Activated CD4-positive, alpha-beta memory T cell treated with anti-CD3 and anti-CD28 coated beads, Interleukin-2, amount 10 ng/mL, durations not matched to agents 7 days and 5 days (primary cell): ENCODE measurements around the gene TOGARAM2. TPM values are rescaled to one million over a fixed set of nuclear protein-coding genes. Genes with fewer than 3 reads are reported as not detected.

Experiments used
- CTCF ChIA-PET: fragments of 350-600 bp; sonication (Branson Sonifier 250); formaldehyde crosslinking; loops from one replicate; lab custom pipeline; 2021; ENCODE audit warnings: antibody characterized with exemption, inconsistent platforms; lab: Charles Lee
- POLR2A ChIA-PET: fragments of 350-600 bp; sonication (Branson Sonifier 250); formaldehyde crosslinking; loops from one replicate; lab custom pipeline; 2021; ENCODE audit warnings: antibody characterized with exemption; lab: Charles Lee
- DNase-seq: peaks from one replicate; pipeline ENCODE4 v3.0.0-alpha.2; 2020
- H3K27ac Mint-ChIP-seq: one replicate; pipeline ENCODE4 v1.8.0; 2021; ENCODE audit warnings: mild to moderate bottlenecking, mixed read lengths
- H3K27me3 Mint-ChIP-seq: one replicate; pipeline ENCODE4 v1.8.0; 2021; ENCODE audit warnings: mixed read lengths
- H3K36me3 Mint-ChIP-seq: one replicate; pipeline ENCODE4 v1.8.0; 2021; ENCODE audit warnings: low read depth, mixed read lengths
- H3K4me1 Mint-ChIP-seq: one replicate; pipeline ENCODE4 v1.8.0; 2021; ENCODE audit warnings: mixed read lengths
- H3K4me3 Mint-ChIP-seq: one replicate; pipeline ENCODE4 v1.8.0; 2021; ENCODE audit warnings: mild to moderate bottlenecking, mixed read lengths
- H3K9me3 Mint-ChIP-seq: one replicate; pipeline ENCODE4 v1.8.0; 2021; ENCODE audit warnings: mixed read lengths
- total RNA-seq, 2 experiments: library from RNA; stranded (reverse); gene quantifications; one replicate each; pipeline ENCODE4 v1.2.3, GENCODE V29; 2021

Gene TOGARAM2
- total RNA-seq, 2 experiments from 2014 or later, result 8.9 to 10.3 TPM

GRCh38 chr2:29017716-29018435 lies 36.8 kb downstream of the TOGARAM2 start:
- no peak for DNase-seq
- no peak overlapping the region for H3K4me3 Mint-ChIP-seq
- H3K27me3 Mint-ChIP-seq, result no peaks in the 10 kb centered on the region
- POLR2A ChIA-PET, result interaction anchor here (1.0 to 3.7 kb wide), 2 partner anchors 35 to 98 kb away, joined by 3 to 60 read pairs; partner anchors contain the start of gene CLIP4
- peak overlapping the region; percentile 29 for H3K27ac Mint-ChIP-seq
- peaks cover 54% of the 10 kb centered on the region for H3K4me1 Mint-ChIP-seq
- H3K36me3 Mint-ChIP-seq, result peaks cover 27% of the 10 kb centered on the region
- CTCF ChIA-PET, result no interaction called here
- no peaks in the 10 kb centered on the region for H3K9me3 Mint-ChIP-seq

DNA sequence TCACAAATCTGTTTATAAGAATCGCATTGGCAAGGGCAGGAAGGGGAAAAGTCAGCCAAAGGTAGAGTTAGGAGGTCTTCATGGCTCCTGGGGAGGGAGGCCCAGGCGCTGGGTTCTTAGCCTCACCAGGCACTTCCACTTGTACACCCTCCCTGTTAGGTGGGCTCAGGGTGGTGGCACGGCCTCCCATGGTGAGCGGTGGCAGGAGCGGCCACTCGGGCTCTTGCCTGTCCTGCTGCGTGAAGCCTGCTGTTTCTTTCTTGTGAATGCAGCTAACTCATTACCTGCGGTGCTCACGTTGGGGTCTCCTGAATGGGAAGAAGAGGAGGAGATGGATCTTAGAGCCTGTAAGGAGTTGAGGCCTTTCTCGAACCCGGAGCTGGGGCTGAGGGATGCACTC lies 40.8 kb downstream of the TOGARAM2 start:
- peaks cover 29% of the 10 kb centered on the region for H3K36me3 Mint-ChIP-seq
- no peaks in the 10 kb centered on the region for H3K27me3 Mint-ChIP-seq
- no peak for DNase-seq
- H3K4me3 Mint-ChIP-seq, result no peak overlapping the region
- no peak overlapping the region for H3K27ac Mint-ChIP-seq
- H3K9me3 Mint-ChIP-seq, result no peaks in the 10 kb centered on the region
- ChIA-PET CTCF (no interaction called here), POLR2A (no interaction called here)
- H3K4me1 Mint-ChIP-seq, result peaks cover 15% of the 10 kb centered on the region

GRCh38 chr2:29022679-29023078 lies 41.6 kb downstream of the TOGARAM2 start:
- Mint-ChIP-seq H3K36me3 (peaks cover 34% of the 10 kb centered on the region), H3K4me3 (no peak overlapping the region), H3K9me3 (no peaks in the 10 kb centered on the region), H3K4me1 (peaks cover 13% of the 10 kb centered on the region), H3K27ac (no peak overlapping the region), H3K27me3 (no peaks in the 10 kb centered on the region)
- POLR2A ChIA-PET, result no interaction called here
- CTCF ChIA-PET, result no interaction called here
- no peak for DNase-seq

DNA sequence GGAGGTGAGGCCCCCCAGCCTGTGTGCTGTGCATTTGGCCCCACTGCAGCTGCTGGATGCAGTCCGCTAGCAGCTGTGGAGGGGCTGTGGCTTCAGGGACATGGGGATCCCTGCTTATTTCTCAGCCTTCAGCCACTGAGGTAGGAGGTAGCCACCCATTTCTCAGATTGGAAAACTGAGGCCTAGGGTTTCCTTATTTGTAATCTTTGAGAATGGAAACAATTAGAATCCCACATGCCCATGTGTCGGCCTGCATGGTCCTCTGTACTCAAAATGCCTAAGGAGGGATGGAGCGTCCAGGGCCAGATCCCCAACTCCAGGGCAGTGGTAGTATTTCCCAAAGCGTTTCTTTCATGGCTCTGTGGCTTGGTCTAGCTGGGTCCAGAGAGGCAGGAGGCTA lies 42.1 kb downstream of the TOGARAM2 start:
- POLR2A ChIA-PET, result no interaction called here
- CTCF ChIA-PET, result no interaction called here
- H3K27ac Mint-ChIP-seq, result no peak overlapping the region
- no peaks in the 10 kb centered on the region for H3K27me3 Mint-ChIP-seq
- H3K9me3 Mint-ChIP-seq, result no peaks in the 10 kb centered on the region
- peaks cover 30% of the 10 kb centered on the region for H3K36me3 Mint-ChIP-seq
- no peak for DNase-seq
- H3K4me1 Mint-ChIP-seq, result peaks cover 10% of the 10 kb centered on the region
- no peak overlapping the region for H3K4me3 Mint-ChIP-seq

GRCh38 chr2:29024882-29025430 lies 43.9 kb downstream of the TOGARAM2 start:
- peaks cover 28% of the 10 kb centered on the region for H3K36me3 Mint-ChIP-seq
- DNase-seq, result no peak
- no peak overlapping the region for H3K4me3 Mint-ChIP-seq
- no peak overlapping the region for H3K27ac Mint-ChIP-seq
- H3K27me3 Mint-ChIP-seq, result no peaks in the 10 kb centered on the region
- peaks cover 3% of the 10 kb centered on the region for H3K4me1 Mint-ChIP-seq
- ChIA-PET POLR2A (interaction anchor here (1.6 to 3.3 kb wide), 2 partner anchors 10 to 13 kb away, joined by 5 to 15 read pairs; no protein-coding TSS in a partner anchor), CTCF (interaction anchor here (1.8 kb wide), 1 partner anchor 9 kb away, joined by 7 read pairs; no protein-coding TSS in a partner anchor)
- no peaks in the 10 kb centered on the region for H3K9me3 Mint-ChIP-seq

- Mint-ChIP-seq H3K4me3 (no peak overlapping the region), H3K27ac (no peak overlapping the region), H3K36me3 (peaks cover 22% of the 10 kb centered on the region), H3K27me3 (no peaks in the 10 kb centered on the region), H3K4me1 (no peaks in the 10 kb centered on the region), H3K9me3 (no peaks in the 10 kb centered on the region)
- CTCF ChIA-PET, result interaction anchor here (1.8 kb wide), 1 partner anchor 10 kb away, joined by 7 read pairs; no protein-coding TSS in a partner anchor
- no peak for DNase-seq
- POLR2A ChIA-PET, result interaction anchor here (1.6 to 3.3 kb wide), 2 partner anchors 11 to 13 kb away, joined by 5 to 15 read pairs; no protein-coding TSS in a partner anchor
These were observed 44.6 kb downstream of the TOGARAM2 start for GRCh38 chr2:29025711-29026110.

- CTCF ChIA-PET, result no interaction called here
- DNase-seq, result no peak
- H3K27me3 Mint-ChIP-seq, result no peaks in the 10 kb centered on the region
- H3K36me3 Mint-ChIP-seq, result peaks cover 37% of the 10 kb centered on the region
- H3K4me3 Mint-ChIP-seq, result no peak overlapping the region
- H3K9me3 Mint-ChIP-seq, result no peaks in the 10 kb centered on the region
- POLR2A ChIA-PET, result no interaction called here
- no peak overlapping the region for H3K27ac Mint-ChIP-seq
- H3K4me1 Mint-ChIP-seq, result peaks cover 27% of the 10 kb centered on the region
These were observed 49.9 kb downstream of the TOGARAM2 start for GRCh38 chr2:29031046-29031445.

DNA sequence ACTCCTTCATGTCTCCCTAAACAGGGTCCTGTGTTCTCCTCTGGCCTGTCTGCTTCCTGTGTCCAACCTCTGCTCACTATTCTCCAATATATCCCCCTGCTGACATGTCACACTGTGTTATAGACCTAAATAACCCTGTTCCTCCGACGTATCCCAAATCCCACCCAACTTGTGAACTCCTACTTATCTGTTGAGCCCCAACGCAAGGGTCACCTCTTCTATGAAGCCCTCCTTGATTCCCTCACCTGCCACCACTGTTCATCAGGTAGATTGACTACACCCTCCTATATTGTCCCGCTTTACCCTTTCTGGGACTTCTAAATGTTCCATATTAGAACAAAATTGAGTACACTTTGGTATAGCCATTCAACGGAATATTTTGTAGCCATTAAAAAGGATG lies 51.1 kb downstream of the TOGARAM2 start:
- Mint-ChIP-seq H3K27me3 (no peaks in the 10 kb centered on the region), H3K4me1 (peaks cover 28% of the 10 kb centered on the region), H3K27ac (no peak overlapping the region), H3K4me3 (no peak overlapping the region), H3K36me3 (peaks cover 42% of the 10 kb centered on the region), H3K9me3 (no peaks in the 10 kb centered on the region)
- ChIA-PET CTCF (no interaction called here), POLR2A (interaction anchor here (5.2 kb wide), 1 partner anchor 21 kb away, joined by 19 read pairs; no protein-coding TSS in a partner anchor)
- DNase-seq, result no peak

- Mint-ChIP-seq H3K4me1 (peaks cover 28% of the 10 kb centered on the region), H3K27ac (no peak overlapping the region), H3K9me3 (no peaks in the 10 kb centered on the region), H3K4me3 (no peak overlapping the region), H3K36me3 (peaks cover 38% of the 10 kb centered on the region), H3K27me3 (no peaks in the 10 kb centered on the region)
- CTCF ChIA-PET, result interaction anchor here (2.2 kb wide), 1 partner anchor 18 kb away, joined by 8 read pairs; no protein-coding TSS in a partner anchor
- no peak for DNase-seq
- POLR2A ChIA-PET, result interaction anchor here (2.0 to 5.2 kb wide), 2 partner anchors 18 to 22 kb away, joined by 10 to 19 read pairs; no protein-coding TSS in a partner anchor
These were observed 52.1 kb downstream of the TOGARAM2 start for GRCh38 chr2:29033172-29033571.

- CTCF ChIA-PET, result interaction anchor here (2.2 kb wide), 1 partner anchor 18 kb away, joined by 8 read pairs; no protein-coding TSS in a partner anchor
- H3K27me3 Mint-ChIP-seq, result no peaks in the 10 kb centered on the region
These were observed 52.6 kb downstream of the TOGARAM2 start for GRCh38 chr2:29033656-29034055.

DNA sequence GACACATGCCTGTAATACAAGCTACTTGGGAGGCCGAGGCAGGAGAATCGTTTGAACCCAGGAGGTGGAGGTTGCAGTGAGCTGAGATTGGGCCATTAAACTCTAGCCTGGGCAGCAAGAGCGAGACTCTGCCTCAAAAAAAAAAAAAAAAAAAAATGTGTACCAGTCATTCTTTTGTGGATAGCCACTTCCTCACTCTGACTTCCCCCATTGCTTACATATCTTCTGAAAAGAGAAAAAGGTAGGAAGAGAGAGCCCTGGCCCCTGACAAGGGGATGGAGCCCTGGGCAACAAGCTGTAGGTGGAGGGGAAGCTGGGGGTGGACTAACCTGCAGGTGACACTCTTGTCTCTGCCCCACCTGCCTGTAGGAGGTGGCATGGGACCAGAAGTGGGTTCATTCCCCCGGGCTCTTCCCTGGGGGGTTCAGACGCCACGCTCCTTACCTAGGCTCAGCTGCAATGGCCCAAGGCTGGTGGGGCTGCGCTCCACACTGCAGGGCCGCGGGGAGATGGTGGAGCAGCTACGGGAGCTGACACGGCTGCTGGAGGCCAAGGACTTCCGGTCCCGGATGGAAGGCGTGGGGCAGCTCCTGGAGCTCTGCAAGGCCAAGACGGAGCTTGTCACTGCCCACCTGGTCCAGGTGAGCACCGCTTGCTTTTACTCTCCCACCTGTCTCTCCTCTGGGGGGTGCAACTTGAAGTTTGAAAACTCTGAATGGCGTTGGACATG lies 54.1 kb downstream of the TOGARAM2 start:
- Mint-ChIP-seq H3K36me3 (peaks cover 32% of the 10 kb centered on the region), H3K4me1 (peaks cover 28% of the 10 kb centered on the region), H3K4me3 (no peak overlapping the region), H3K27ac (no peak overlapping the region), H3K9me3 (no peaks in the 10 kb centered on the region), H3K27me3 (no peaks in the 10 kb centered on the region)
- ChIA-PET CTCF (interaction anchor here (0.6 to 2.2 kb wide), 5 partner anchors 20 to 474 kb away, joined by 3 to 8 read pairs (median 3); no protein-coding TSS in a partner anchor), POLR2A (interaction anchor here (1.2 to 5.2 kb wide), 3 partner anchors 20 to 35 kb away, joined by 3 to 19 read pairs (median 6); no protein-coding TSS in a partner anchor)
- no peak for DNase-seq

More at GRCh38 chr2:29033656-29034055, 52.6 kb downstream of the TOGARAM2 start:
- POLR2A ChIA-PET, result interaction anchor here (2.0 to 5.2 kb wide), 2 partner anchors 19 to 22 kb away, joined by 10 to 19 read pairs; no protein-coding TSS in a partner anchor
- no peak for DNase-seq
- H3K27ac Mint-ChIP-seq, result no peak overlapping the region
- no peak overlapping the region for H3K4me3 Mint-ChIP-seq
- no peaks in the 10 kb centered on the region for H3K9me3 Mint-ChIP-seq
- peaks cover 38% of the 10 kb centered on the region for H3K36me3 Mint-ChIP-seq
- H3K4me1 Mint-ChIP-seq, result peaks cover 28% of the 10 kb centered on the region

DNA sequence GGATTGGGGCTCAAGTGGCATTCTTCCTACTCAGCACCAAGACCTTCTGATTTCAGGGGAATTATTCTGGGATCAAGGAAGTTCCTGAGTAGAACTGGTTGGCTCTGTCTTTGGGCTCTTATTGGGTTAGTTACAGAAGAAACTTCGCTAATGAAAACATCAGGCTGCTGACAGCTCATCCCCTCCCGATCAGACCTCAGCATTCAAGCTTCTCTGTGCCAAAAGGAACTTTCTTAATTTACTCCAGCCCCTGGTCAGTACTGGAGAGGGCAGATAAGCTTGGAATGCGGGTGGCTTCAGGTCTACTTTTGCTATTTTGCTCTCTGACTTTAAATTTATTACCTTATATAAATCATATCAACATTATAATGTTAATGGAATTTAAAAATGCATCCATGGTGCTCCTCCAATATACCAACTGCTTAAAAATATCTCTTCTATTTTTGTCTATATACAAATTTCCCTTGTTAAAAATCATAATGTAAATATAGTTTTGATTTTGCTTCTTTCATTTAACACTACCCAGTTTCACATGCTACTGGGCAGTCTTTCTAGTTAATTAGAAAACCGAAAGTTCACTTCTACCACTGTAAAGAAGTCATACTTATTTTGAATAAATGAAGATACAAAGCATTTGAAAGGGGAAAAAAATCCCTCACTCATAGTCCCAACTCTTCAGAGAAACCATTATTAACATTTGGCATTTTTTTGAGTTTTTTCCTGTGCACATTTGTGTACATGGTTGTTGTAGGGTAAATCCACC lies 58.8 kb downstream of the TOGARAM2 start:
- no peak for DNase-seq
- Mint-ChIP-seq H3K27ac (no peak overlapping the region), H3K36me3 (peaks cover 15% of the 10 kb centered on the region), H3K27me3 (no peaks in the 10 kb centered on the region), H3K9me3 (no peaks in the 10 kb centered on the region), H3K4me3 (no peak overlapping the region), H3K4me1 (peaks cover 13% of the 10 kb centered on the region)
- ChIA-PET POLR2A (interaction anchor here (1.4 kb wide), 1 partner anchor 25 kb away, joined by 5 read pairs; no protein-coding TSS in a partner anchor), CTCF (no interaction called here)
